ENCODE data around the gene RASSF3.
A peak's percentile ranks its signal among the peaks of the same experiment; 100 is the strongest.

RASSF3 gene

GRCh38 chr12:64672925-64673409, 62.7 kb downstream of the RASSF3 start:
- no peak for TF ChIP-seq CTCF (IDR thresholded peaks at IDR 0.05)
- intact Hi-C loops (cut with DNase I; ENCODE audit: low total_unique reads) = no loop called here
- no peak overlapping the region for H3K4me3 ChIP-seq
- H3K4me1 ChIP-seq = peaks cover 0 to 99% (median 81%) of the 10 kb centered on the region in 4 donors
- H3K27ac ChIP-seq = peak overlapping the region; percentile 84 to 88
- H3K9me3 ChIP-seq = no peaks in the 10 kb centered on the region
- DNase-seq = no peak
- no peaks in the 10 kb centered on the region for H3K27me3 ChIP-seq
- no peaks in the 10 kb centered on the region for H3K36me3 ChIP-seq

DNA sequence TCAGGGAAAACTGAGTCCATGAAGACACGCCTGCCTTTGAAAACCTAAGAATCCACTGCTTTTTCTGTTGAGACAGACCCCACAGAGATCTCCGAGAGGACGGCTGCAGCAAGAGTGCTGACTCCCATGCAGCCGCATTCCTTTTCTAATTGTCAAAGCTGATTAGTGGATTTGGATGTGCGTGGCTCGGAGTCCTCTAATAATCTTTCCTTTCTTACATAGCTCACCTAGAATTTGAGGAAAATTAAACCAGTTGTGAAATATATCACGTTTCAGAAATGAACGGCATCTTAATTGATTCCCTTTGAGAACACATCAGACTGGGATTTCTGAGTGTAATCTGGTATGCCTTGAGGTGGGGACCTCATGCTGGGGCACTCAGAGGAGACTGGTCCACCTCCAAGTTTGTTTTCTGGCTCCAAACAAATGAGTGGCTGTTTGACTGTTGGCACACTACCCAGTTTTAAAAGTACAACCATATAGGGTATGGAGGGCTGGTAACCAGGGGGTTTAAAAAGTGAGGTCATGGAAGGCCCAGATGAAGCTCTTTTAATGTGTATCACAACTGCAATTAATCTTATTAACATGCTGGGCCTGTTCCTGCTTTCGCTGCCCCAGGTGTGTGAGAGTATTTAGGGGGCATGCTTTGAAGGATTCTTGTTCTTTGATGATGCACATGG, 63.3 kb downstream of the RASSF3 start:
- Histone ChIP-seq H3K36me3 (no peaks in the 10 kb centered on the region), H3K9me3 (no peaks in the 10 kb centered on the region), H3K4me3 (no peak overlapping the region), H3K4me1 (peaks cover 0 to 99% (median 83%) of the 10 kb centered on the region in 4 donors), H3K27me3 (no peaks in the 10 kb centered on the region), H3K27ac (peak overlapping the region; percentile 84 to 88)
- no peak for TF ChIP-seq CTCF (IDR thresholded peaks at IDR 0.05)
- no peak for DNase-seq
- intact Hi-C loops (cut with DNase I; ENCODE audit: low total_unique reads) = no loop called here

DNA sequence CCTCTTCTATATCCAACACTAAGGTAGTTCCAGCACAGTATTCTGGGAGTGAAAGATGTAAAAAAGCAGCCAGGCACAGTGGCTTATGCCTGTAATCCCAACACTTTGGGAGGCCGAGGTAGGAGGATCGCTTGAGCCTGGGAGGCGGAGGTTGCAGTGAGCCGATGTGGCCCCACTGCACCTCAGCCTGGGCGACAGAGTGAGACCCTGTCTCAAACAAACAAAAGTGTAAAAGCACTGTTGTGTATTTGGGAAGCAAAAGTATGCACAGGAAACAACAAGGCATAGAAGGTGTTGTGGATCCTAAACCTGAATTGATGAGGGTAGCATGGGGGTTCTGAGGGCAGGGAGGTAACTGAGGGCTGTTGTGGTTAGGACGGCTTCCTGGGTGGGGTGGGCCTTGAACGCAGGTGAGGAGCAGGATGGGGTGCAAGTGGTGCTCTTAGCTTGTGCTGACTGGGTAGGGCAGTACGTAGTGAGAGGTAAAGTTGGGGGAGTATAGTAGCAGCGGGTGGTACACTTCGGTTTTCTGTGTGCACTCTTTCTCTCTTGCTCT, 64.2 kb downstream of the RASSF3 start:
- Histone ChIP-seq H3K27me3 (no peaks in the 10 kb centered on the region), H3K4me1 (peaks cover 0 to 99% (median 85%) of the 10 kb centered on the region in 4 donors), H3K4me3 (no peak overlapping the region), H3K27ac (peak overlapping the region; percentile 84 to 88), H3K9me3 (no peaks in the 10 kb centered on the region), H3K36me3 (no peaks in the 10 kb centered on the region)
- DNase-seq = no peak
- TF ChIP-seq CTCF (IDR thresholded peaks at IDR 0.05) = no peak
- intact Hi-C loops (cut with DNase I; ENCODE audit: low total_unique reads) = no loop called here

DNA sequence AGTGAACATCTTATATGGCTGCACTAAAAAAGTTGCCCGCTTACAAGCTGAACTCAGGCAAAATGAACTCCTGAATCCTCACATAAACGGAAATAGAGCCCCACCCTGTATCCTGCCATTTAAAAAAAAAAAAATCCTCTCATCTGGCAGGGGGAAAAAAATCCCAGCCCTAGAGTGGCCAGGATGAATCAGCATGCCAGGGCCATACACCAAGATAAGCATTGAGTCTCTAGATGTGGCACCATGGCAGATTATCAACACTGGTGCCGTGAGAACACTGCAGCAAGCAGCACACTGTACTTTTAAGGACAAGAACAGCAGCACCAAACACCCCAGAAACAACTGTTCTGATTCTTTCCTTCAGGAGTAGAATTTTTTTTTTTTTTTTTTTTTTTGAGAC, 65.5 kb downstream of the RASSF3 start:
- Histone ChIP-seq H3K9me3 (no peaks in the 10 kb centered on the region), H3K27ac (peak overlapping the region; percentile 84 to 88), H3K4me1 (peaks cover 0 to 99% (median 86%) of the 10 kb centered on the region in 4 donors), H3K4me3 (no peak overlapping the region), H3K36me3 (no peaks in the 10 kb centered on the region), H3K27me3 (no peaks in the 10 kb centered on the region)
- intact Hi-C loops (cut with DNase I; ENCODE audit: low total_unique reads) = loop anchor here (5.0 kb wide), 1 partner anchor 43 kb away; no protein-coding TSS in a partner anchor
- DNase-seq = peak; percentile 87 to 94
- TF ChIP-seq CTCF (IDR thresholded peaks at IDR 0.05) = no peak

DNA sequence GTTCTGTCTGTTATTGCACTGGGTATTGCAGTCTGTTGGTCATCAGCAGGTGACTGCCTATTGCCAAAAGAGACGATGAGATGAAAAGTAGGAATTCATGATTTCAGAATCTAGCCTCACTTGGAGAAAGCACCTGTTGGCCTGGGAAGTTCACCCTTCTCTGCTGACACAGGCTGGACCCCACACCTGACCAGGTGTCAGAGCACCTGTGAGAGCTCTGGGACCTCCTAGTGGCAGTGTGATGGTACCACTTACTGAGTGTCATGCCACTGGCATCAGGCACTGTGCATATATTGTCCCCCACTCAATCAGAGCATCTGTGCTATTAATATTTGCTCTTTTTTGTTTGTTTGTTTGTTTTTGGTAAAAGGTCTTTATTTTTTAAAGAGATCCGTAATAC, 68.0 kb downstream of the RASSF3 start:
- intact Hi-C loops (cut with DNase I; ENCODE audit: low total_unique reads) = loop anchor here (5.0 kb wide), 1 partner anchor 46 kb away; no protein-coding TSS in a partner anchor
- no peaks in the 10 kb centered on the region for H3K9me3 ChIP-seq
- TF ChIP-seq CTCF (IDR thresholded peaks at IDR 0.05) = no peak
- no peak for DNase-seq
- peak overlapping the region; percentile 84 to 88 for H3K27ac ChIP-seq
- no peaks in the 10 kb centered on the region for H3K36me3 ChIP-seq
- peaks cover 0 to 99% (median 75%) of the 10 kb centered on the region in 4 donors for H3K4me1 ChIP-seq
- H3K27me3 ChIP-seq = no peaks in the 10 kb centered on the region
- H3K4me3 ChIP-seq = no peak overlapping the region

Measured in tibial artery (tissue), 4 donors.